Small intestine (tissue), 16 donors: ENCODE results near the gene BOLA1. TPM values are rescaled to one million over a fixed set of nuclear protein-coding genes. Genes with fewer than 3 reads are reported as not detected.
"Not testable (repeated sequence)": the region's sequence is repeated elsewhere in the genome, so short reads cannot be mapped to it uniquely, and the experiment has no call there.

Experiments used
- DNase-seq, 2 donors: peaks; one replicate each; pipeline versions ENCODE4 v3.0.0 to v3.0.0-alpha.2; 2013
- FAIRE-seq: peaks from 2 replicates; lab custom pipeline; 2012; peaks lifted over from hg19 to GRCh38; lab: Jason Lieb, UNC
- H3K27ac ChIP-seq, 3 donors: one replicate each; pipeline ENCODE4 v1.5.1; 2013; ENCODE audit warnings: low read length in 2 of 3, mild to moderate bottlenecking in 2 of 3, control low read depth in 1 of 3, inconsistent platforms in 1 of 3, low read depth in 1 of 3, moderate library complexity in 1 of 3
- H3K27me3 ChIP-seq, 3 donors: one replicate each; pipeline ENCODE4 v1.6.1; 2013; ENCODE audit warnings: low read length in 3 of 3, inconsistent platforms in 1 of 3; ENCODE audit not compliant: control insufficient read depth in 3 of 3, insufficient read depth in 3 of 3
- H3K36me3 ChIP-seq, 3 donors: one replicate each; pipeline ENCODE4 v1.6.1; 2013; ENCODE audit warnings: low read length in 3 of 3, inconsistent platforms in 1 of 3, low read depth in 1 of 3, mild to moderate bottlenecking in 1 of 3, moderate library complexity in 1 of 3; ENCODE audit not compliant: control insufficient read depth in 3 of 3, insufficient read depth in 2 of 3
- H3K4me1 ChIP-seq, 3 donors: one replicate each; pipeline ENCODE4 v1.6.1; 2013; ENCODE audit warnings: low read length in 2 of 3, inconsistent platforms in 1 of 3, low read depth in 1 of 3, mild to moderate bottlenecking in 1 of 3, moderate library complexity in 1 of 3; ENCODE audit not compliant: control insufficient read depth in 3 of 3, insufficient read depth in 2 of 3
- H3K4me3 ChIP-seq, 3 donors: one replicate each; pipeline ENCODE4 v1.5.1; 2013; ENCODE audit warnings: low read length in 3 of 3, control low read depth in 1 of 3, inconsistent platforms in 1 of 3, low read depth in 1 of 3, mild to moderate bottlenecking in 1 of 3, moderate library complexity in 1 of 3
- H3K9me3 ChIP-seq, 2 donors: one replicate each; pipeline ENCODE4 v1.6.1; 2013; ENCODE audit warnings: low read depth in 1 of 2, low read length in 1 of 2; ENCODE audit not compliant: control insufficient read depth in 2 of 2, insufficient read depth in 1 of 2
- WGBS, 3 donors: extraction: QIAGEN DNeasy Blood & Tissue Kit; methylation state at CpG; one replicate each; pipeline ENCODE4 v1.1.7; 2013; 5-methylcytosine and 5-hydroxymethylcytosine counted together
- long read RNA-seq, 10 donors: transcript quantifications; one replicate each; lab custom pipeline, GENCODE V29; 2026
- polyA plus RNA-seq, 4 donors: library from polyadenylated mRNA; stranded (reverse) in 3 of 4; unstranded in 1 of 4; fragments of 200-250 nt in 3 of 4; fragments of 120-200 nt in 1 of 4; gene quantifications; one replicate each; pipeline versions ENCODE4 v1.2.1 to v1.2.3, GENCODE V29; 2013
- donor health status: healthy with polysubstance abuse.
- donor health status: control.
- donor health status: control.
- donor health status: Bipolar disorder and iron deficiency.
- donor health status: healthy.

The BOLA1 gene, protein sequence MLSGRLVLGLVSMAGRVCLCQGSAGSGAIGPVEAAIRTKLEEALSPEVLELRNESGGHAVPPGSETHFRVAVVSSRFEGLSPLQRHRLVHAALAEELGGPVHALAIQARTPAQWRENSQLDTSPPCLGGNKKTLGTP
- 10 to 100 TPM; 19.7 to 49.4 (median 28.0) TPM for polyA plus RNA-seq
- long read RNA-seq, donor 1 = 0 reads
- long read RNA-seq, donor 2 = 0 reads
- long read RNA-seq, donor 3, partial matches to known transcripts = 0 of 5 reads
- long read RNA-seq, donor 3, other reads (novel, unspliced or antisense) = 0 of 5 reads
- long read RNA-seq, donor 4 = 0 reads
- long read RNA-seq, donor 5, partial matches to known transcripts = 0 of 3 reads
- long read RNA-seq, donor 5, other reads (novel, unspliced or antisense) = 0 of 3 reads
- long read RNA-seq, donor 6, partial matches to known transcripts = 0 of 4 reads
- long read RNA-seq, donor 6, other reads (novel, unspliced or antisense) = 0 of 4 reads
- long read RNA-seq, donor 7 = 0 reads
- long read RNA-seq, donor 8, partial matches to known transcripts = 0 of 1 reads
- long read RNA-seq, donor 8, other reads (novel, unspliced or antisense) = 0 of 1 reads
- long read RNA-seq, donor 9, partial matches to known transcripts = 0 of 4 reads
- long read RNA-seq, donor 9, other reads (novel, unspliced or antisense) = 0 of 4 reads
- long read RNA-seq, donor 10, partial matches to known transcripts = 0 of 5 reads
- long read RNA-seq, donor 10, other reads (novel, unspliced or antisense) = 0 of 5 reads

DNA sequence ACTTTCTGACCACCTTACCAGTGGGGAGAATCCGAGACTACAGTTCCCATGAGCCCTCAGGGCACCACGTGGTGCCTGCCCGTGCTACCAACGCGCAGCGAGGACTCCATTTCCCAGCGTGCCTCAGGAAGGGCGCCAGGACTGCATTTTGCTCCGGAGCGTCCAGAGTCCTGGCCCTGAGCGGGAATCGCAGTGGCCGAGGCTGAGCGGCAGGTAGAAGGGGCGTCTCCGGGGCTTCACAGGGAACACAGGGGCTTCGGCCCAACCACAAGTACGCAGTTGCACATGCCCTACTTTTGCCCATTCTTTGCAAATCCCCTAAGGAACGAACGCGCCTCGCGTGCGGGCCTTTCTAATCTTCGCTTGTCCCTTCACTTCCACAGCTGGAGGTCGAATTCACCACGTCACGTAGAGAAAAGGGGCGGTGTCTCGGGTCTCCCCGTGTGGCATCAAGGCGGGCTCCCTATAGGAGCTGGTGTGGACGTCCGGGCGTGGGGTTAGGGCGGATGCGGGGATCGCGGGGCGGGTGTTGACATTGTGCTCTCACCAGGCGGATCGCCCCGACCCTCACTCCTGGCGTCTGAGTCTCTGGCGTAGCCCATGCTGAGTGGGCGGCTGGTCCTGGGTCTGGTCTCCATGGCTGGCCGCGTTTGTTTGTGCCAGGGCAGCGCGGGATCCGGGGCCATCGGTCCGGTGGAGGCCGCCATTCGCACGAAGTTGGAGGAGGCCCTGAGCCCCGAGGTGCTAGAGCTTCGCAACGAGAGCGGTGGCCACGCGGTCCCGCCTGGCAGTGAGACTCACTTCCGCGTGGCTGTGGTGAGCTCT is at the start of gene BOLA1:
TSS of gene BOLA1 (plus strand) at position 109 of the 825 bp plus-strand sequence. CDS start at position 601, 492 bp downstream.
- WGBS, 3 donors = 8 to 12% (median 10%) methylated on average over 65 of the region's 65 CpGs

GRCh38 chr1:149849947-149850360 is 49.4 kb upstream of the BOLA1 start:
- DNase-seq = peak; percentile 27 to 54
- H3K27ac ChIP-seq = peak overlapping the region; percentile 81 to 84 (median 84)
- no peaks in the 10 kb centered on the region for H3K27me3 ChIP-seq
- no peak for FAIRE-seq
- peaks cover 0 to 4% (median 0%) of the 10 kb centered on the region in 3 donors for H3K36me3 ChIP-seq
- no peaks in the 10 kb centered on the region for H3K9me3 ChIP-seq
- peaks cover 6 to 36% (median 17%) of the 10 kb centered on the region in 3 donors for H3K4me1 ChIP-seq
- H3K4me3 ChIP-seq = peak overlapping the region; percentile 34 to 65 (median 51)
- 2 to 3% (median 2%) methylated on average over 5 to 9 of the region's 9 CpGs for WGBS, 3 donors

More for the DNA sequence above, at the start of gene BOLA1:
- peaks cover 3 to 11% (median 6%) of the 10 kb centered on the region in 3 donors for H3K4me1 ChIP-seq
- H3K4me3 ChIP-seq = peak within 1 kb of the TSS; percentile 59 to 74 (median 73)
- DNase-seq (peak; percentile 94 to 96), FAIRE-seq (no peak)
- H3K27ac ChIP-seq = peak within 1 kb of the TSS; percentile 77 to 96 (median 85)
- H3K9me3 ChIP-seq = peaks cover 0 to 3% of the 10 kb centered on the region in 2 donors
- no peaks in the 10 kb centered on the region for H3K27me3 ChIP-seq
- peaks cover 0 to 1% (median 0%) of the 10 kb centered on the region in 3 donors for H3K36me3 ChIP-seq

DNA sequence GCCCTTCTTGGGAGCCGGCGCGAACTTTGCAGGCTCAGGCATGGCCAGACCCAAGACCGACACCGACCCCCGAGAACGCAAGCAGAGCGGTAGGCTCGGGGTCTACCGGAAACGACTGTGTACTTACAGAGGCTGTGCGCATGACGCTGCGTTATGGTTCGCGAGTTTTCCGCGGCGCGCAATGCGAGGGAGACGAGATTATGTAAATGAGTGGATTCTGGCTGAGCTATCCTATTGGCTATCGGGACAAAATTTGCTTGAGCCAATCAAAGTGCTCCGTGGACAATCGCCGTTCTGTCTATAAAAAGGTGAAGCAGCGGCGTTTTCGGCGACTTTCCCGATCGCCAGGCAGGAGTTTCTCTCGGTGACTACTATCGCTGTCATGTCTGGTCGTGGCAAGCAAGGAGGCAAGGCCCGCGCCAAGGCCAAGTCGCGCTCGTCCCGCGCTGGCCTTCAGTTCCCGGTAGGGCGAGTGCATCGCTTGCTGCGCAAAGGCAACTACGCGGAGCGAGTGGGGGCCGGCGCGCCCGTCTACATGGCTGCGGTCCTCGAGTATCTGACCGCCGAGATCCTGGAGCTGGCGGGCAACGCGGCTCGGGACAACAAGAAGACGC is 48.5 kb upstream of the BOLA1 start:
- not testable (repeated sequence) for H3K9me3 ChIP-seq, FAIRE-seq, H3K4me3 ChIP-seq, H3K27ac ChIP-seq, DNase-seq, H3K27me3 ChIP-seq, H3K36me3 ChIP-seq
- WGBS, 3 donors = no CpG with 5 or more reads among the region's 62 CpGs
- H3K4me1 ChIP-seq = peaks cover 3 to 28% (median 13%) of the 10 kb centered on the region in 3 donors

GRCh38 chr1:149851585-149852213 is 47.7 kb upstream of the BOLA1 start:
- not testable (repeated sequence) for DNase-seq, H3K4me3 ChIP-seq, H3K27me3 ChIP-seq, FAIRE-seq, H3K9me3 ChIP-seq, H3K36me3 ChIP-seq, H3K27ac ChIP-seq
- H3K4me1 ChIP-seq = peaks cover 3 to 27% (median 13%) of the 10 kb centered on the region in 3 donors
- no CpG with 5 or more reads among the region's 53 CpGs for WGBS, 3 donors

DNA sequence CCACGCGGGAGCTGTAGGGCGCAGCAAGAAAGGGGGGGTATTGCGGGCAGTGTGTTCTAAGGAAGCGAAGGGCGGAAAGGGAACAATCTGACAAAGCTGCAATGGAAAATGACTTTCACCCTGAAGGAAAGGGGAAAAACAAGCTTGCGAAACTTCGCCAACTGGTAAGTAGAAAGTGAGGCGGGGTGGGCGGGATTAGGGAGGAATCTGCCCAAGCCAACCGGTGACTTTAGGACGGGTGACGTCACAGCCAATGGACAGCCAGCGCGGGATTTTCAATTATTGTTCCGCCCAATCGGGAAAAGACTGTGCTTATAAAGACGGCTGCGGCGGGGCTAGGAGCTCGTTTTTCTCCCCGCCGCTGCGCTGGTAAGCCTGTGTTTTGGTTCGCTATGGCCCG is 47.1 kb upstream of the BOLA1 start:
- FAIRE-seq, H3K27ac ChIP-seq, H3K36me3 ChIP-seq, H3K4me3 ChIP-seq, H3K9me3 ChIP-seq, H3K27me3 ChIP-seq, DNase-seq: not testable (repeated sequence)
- whole genome bisulfite sequencing, 3 donors = no CpG with 5 or more reads among the region's 26 CpGs
- peaks cover 3 to 22% (median 13%) of the 10 kb centered on the region in 3 donors for H3K4me1 ChIP-seq

GRCh38 chr1:149860271-149860670 is 39.1 kb upstream of the BOLA1 start:
- not testable (repeated sequence) for H3K27ac ChIP-seq, H3K36me3 ChIP-seq, H3K27me3 ChIP-seq, FAIRE-seq, H3K9me3 ChIP-seq, H3K4me3 ChIP-seq, DNase-seq, H3K4me1 ChIP-seq
- WGBS, 3 donors = no CpG with 5 or more reads among the region's 15 CpGs

GRCh38 chr1:149860684-149861496 is 38.5 kb upstream of the BOLA1 start:
- not testable (repeated sequence) for H3K36me3 ChIP-seq, H3K4me3 ChIP-seq, H3K27me3 ChIP-seq, H3K27ac ChIP-seq, DNase-seq, H3K4me1 ChIP-seq, FAIRE-seq, H3K9me3 ChIP-seq
- no CpG with 5 or more reads among the region's 55 CpGs for WGBS, 3 donors
